IMR-90 (cell line): ENCODE results near the gene TIMM44. TPM values are rescaled to one million over a fixed set of nuclear protein-coding genes. Genes with fewer than 3 reads are reported as not detected.

Experiments
- ATAC-seq: fragments of 200-7000 bp; cut with Tn5 transposase; 2 replicates; pipeline ENCODE4 v1.9.1; 2020; ENCODE audit warnings: low read depth, mild to moderate bottlenecking, moderate library complexity
- BruUV-seq: library from RNA; stranded (reverse); fragments of 400-500 nt; replicated peaks from 2 replicates; lab custom pipeline; 2021; lab: Mats Ljungman, UMichigan
- CTCF ChIA-PET: fragments of 300-600 bp; formaldehyde crosslinking; extraction: SDS; loops from one replicate; lab custom pipeline; 2021; ENCODE audit warnings: antibody characterized with exemption; lab: Yijun Ruan, JAX
- POLR2A ChIA-PET: fragments of 300-600 bp; sonication (Branson Sonifier 250); formaldehyde crosslinking; loops from one replicate; lab custom pipeline; 2022; ENCODE audit warnings: antibody characterized with exemption; ENCODE audit not compliant: unreplicated experiment; lab: Charles Lee
- DNase-seq: peaks from one replicate; pipeline ENCODE4 v3.0.0; 2013
- H2AFZ ChIP-seq: replicated peaks from 2 replicates; pipeline ENCODE3; 2013; ENCODE audit warnings: low read length, mild to moderate bottlenecking; ENCODE audit not compliant: poor library complexity
- H2AK5ac ChIP-seq: 2 replicates; pipeline ENCODE4 v1.6.1; 2013; ENCODE audit warnings: low read depth, low read length, inconsistent platforms
- H2AK9ac ChIP-seq: replicated peaks from 2 replicates; pipeline ENCODE3; 2013; ENCODE audit warnings: mild to moderate bottlenecking, low read depth, low read length, moderate library complexity; ENCODE audit not compliant: poor library complexity
- H2BK120ac ChIP-seq: 2 replicates; pipeline ENCODE4 v1.6.1; 2013; ENCODE audit warnings: low read depth, low read length, inconsistent platforms
- H2BK15ac ChIP-seq: 3 replicates; pipeline ENCODE4 v1.6.1; 2013; ENCODE audit warnings: low read depth, low read length, inconsistent platforms
- H2BK20ac ChIP-seq: 2 replicates; pipeline ENCODE4 v1.6.1; 2013; ENCODE audit warnings: low read depth, mild to moderate bottlenecking, inconsistent platforms, low read length, moderate library complexity
- H2BK5ac ChIP-seq: 2 replicates; pipeline ENCODE4 v1.6.1; 2013; ENCODE audit warnings: mild to moderate bottlenecking, low read depth, low read length, inconsistent platforms; ENCODE audit not compliant: poor library complexity, severe bottlenecking
- H3K14ac ChIP-seq: replicated peaks from 2 replicates; pipeline ENCODE4 v1.6.1; 2013; ENCODE audit warnings: low read depth, low read length, inconsistent platforms
- H3K18ac ChIP-seq: 2 replicates; pipeline ENCODE4 v1.6.1; 2013; ENCODE audit warnings: low read depth, low read length, control low read depth
- H3K23ac ChIP-seq: 2 replicates; pipeline ENCODE4 v1.6.1; 2013; ENCODE audit warnings: low read depth, low read length, inconsistent platforms
- H3K27ac ChIP-seq: 2 replicates; pipeline ENCODE4 v1.5.1; 2013; ENCODE audit warnings: mild to moderate bottlenecking, control low read depth, low read length; ENCODE audit not compliant: insufficient read depth
- H3K27me3 ChIP-seq: 2 replicates; pipeline ENCODE4 v1.6.1; 2013; ENCODE audit warnings: low read length; ENCODE audit not compliant: control insufficient read depth, insufficient read depth
- H3K36me3 ChIP-seq: 2 replicates; pipeline ENCODE4 v1.6.1; 2013; ENCODE audit warnings: low read length, mixed read lengths; ENCODE audit not compliant: control insufficient read depth, insufficient read depth
- H3K4ac ChIP-seq: 2 replicates; pipeline ENCODE4 v1.6.1; 2013; ENCODE audit warnings: low read depth, low read length, inconsistent platforms
- H3K4me1 ChIP-seq: 2 replicates; pipeline ENCODE4 v1.6.1; 2013; ENCODE audit warnings: low read length, mixed read lengths; ENCODE audit not compliant: control insufficient read depth, insufficient read depth
- H3K4me2 ChIP-seq: 2 replicates; pipeline ENCODE4 v1.6.1; 2013; ENCODE audit warnings: low read depth, mild to moderate bottlenecking, control low read depth, low read length, moderate library complexity
- H3K4me3 ChIP-seq: 2 replicates; pipeline ENCODE4 v1.5.1; 2013; ENCODE audit warnings: low read depth, mild to moderate bottlenecking, control low read depth, low read length, moderate library complexity; ENCODE audit not compliant: insufficient read depth
- H3K56ac ChIP-seq: 2 replicates; pipeline ENCODE4 v1.6.1; 2013; ENCODE audit warnings: low read length, inconsistent platforms; ENCODE audit not compliant: insufficient read depth; ENCODE audit errors: extremely low read depth
- H3K79me1 ChIP-seq, 2 experiments: 2 replicates each; pipeline ENCODE4 v1.6.1; 2013; ENCODE audit warnings: low read length in 2 of 2, inconsistent platforms in 1 of 2, low read depth in 1 of 2
- H3K9ac ChIP-seq: 2 replicates; pipeline ENCODE4 v1.6.1; 2013; ENCODE audit warnings: low read depth, low read length, control low read depth
- H3K9me1 ChIP-seq: 2 replicates; pipeline ENCODE4 v1.6.1; 2013; ENCODE audit warnings: low read length, inconsistent platforms; ENCODE audit not compliant: insufficient read depth
- H3K9me3 ChIP-seq: 2 replicates; pipeline ENCODE4 v1.6.1; 2013; ENCODE audit warnings: low read length; ENCODE audit not compliant: control insufficient read depth, insufficient read depth
- H4K20me1 ChIP-seq: 2 replicates; pipeline ENCODE4 v1.6.1; 2013; ENCODE audit warnings: low read length, inconsistent platforms; ENCODE audit not compliant: insufficient read depth
- H4K5ac ChIP-seq: 2 replicates; pipeline ENCODE4 v1.6.1; 2013; ENCODE audit warnings: mild to moderate bottlenecking, low read depth, low read length, control low read depth
- H4K8ac ChIP-seq, 2 experiments: 2 replicates each; pipeline ENCODE4 v1.6.1; 2013; ENCODE audit warnings: low read depth in 2 of 2, low read length in 2 of 2, control low read depth in 1 of 2, inconsistent platforms in 1 of 2
- H4K91ac ChIP-seq: 2 replicates; pipeline ENCODE4 v1.6.1; 2013; ENCODE audit warnings: low read depth, low read length, inconsistent platforms; ENCODE audit not compliant: insufficient read depth
- CEBPB ChIP-seq: IDR thresholded peaks from 2 replicates; pipeline ENCODE4 v1.6.1; 2012; ENCODE audit warnings: low read depth, low read length, improper control_type of control experiment
- CTCF ChIP-seq: conservative IDR thresholded peaks from 2 replicates; pipeline ENCODE4 v1.5.1; 2012; ENCODE audit warnings: mild to moderate bottlenecking, low read depth, low read length, improper control_type of control experiment
- ELK1 ChIP-seq: fragments of 150-350 bp; IDR thresholded peaks from 2 replicates; pipeline ENCODE4 v1.6.1; 2016; ENCODE audit warnings: low read depth, mild to moderate bottlenecking, low read length, moderate library complexity, borderline replicate concordance
- FOS ChIP-seq: fragments of 150-350 bp; IDR thresholded peaks from 2 replicates; pipeline ENCODE4 v1.6.1; 2016; ENCODE audit warnings: low read depth, low read length
- RAD21 ChIP-seq: IDR thresholded peaks from 2 replicates; pipeline ENCODE4 v1.6.1; 2012; ENCODE audit warnings: low read length, improper control_type of control experiment
- SMC3 ChIP-seq: fragments of 150-350 bp; IDR thresholded peaks from 2 replicates; pipeline ENCODE4 v1.6.1; 2016; ENCODE audit warnings: low read depth, mild to moderate bottlenecking, antibody characterized with exemption, low read length, moderate library complexity
- USF2 ChIP-seq: fragments of 150-350 bp; IDR thresholded peaks from 2 replicates; pipeline ENCODE4 v1.6.1; 2017; ENCODE audit warnings: mild to moderate bottlenecking, antibody characterized with exemption, low read length, low read depth
- WGBS, 2 experiments: methylation state at CpG; one replicate each; pipeline versions ENCODE4 v1.1.5 to v1.1.7; 2013; ENCODE audit warnings: missing lambda C conversion rate in 2 of 2; ENCODE audit not compliant: insufficient read length in 1 of 2; ENCODE audit errors: extremely low coverage in 2 of 2; 5-methylcytosine and 5-hydroxymethylcytosine counted together
- dilution Hi-C: fragments of 300-500 bp; cut with HindIII; formaldehyde crosslinking; loops from one replicate; pipeline ENCODE4 v1.14.3; 2018; ENCODE audit warnings: low sequenced_read_pairs; ENCODE audit not compliant: unreplicated experiment
- in situ Hi-C: fragments of 300-500 bp; cut with MboI; formaldehyde crosslinking; loops from 3 replicates; pipeline ENCODE4 v1.14.3; 2019; ENCODE audit warnings: low sequenced_read_pairs, inconsistent platforms, mixed read lengths
- intact Hi-C: fragments of 100-400 bp; cut with micrococcal nuclease; formaldehyde crosslinking; loops from 2 replicates; pipeline ENCODE4 v1.10.0; 2022
- polyA plus RNA-seq, 3 experiments: library from polyadenylated mRNA; depleted of rRNA; stranded (reverse); fragments of >200 nt; gene quantifications; 2 replicates each; pipeline ENCODE4 v1.2.3, GENCODE V29; 2012; ENCODE audit warnings: low replicate concordance in 1 of 3
- total RNA-seq: library from RNA; depleted of rRNA; stranded (reverse); fragments of >200 nt; gene quantifications from 2 replicates; pipeline ENCODE4 v1.2.3, GENCODE V29; 2012

Gene TIMM44
- total and polyA plus RNA-seq, 2 of the 4 experiments (the other 2 are of a cell fraction) = 37.6 to 52.3 TPM

- TF ChIP-seq RAD21 = no peak
Observed at GRCh38 chr19:7910321-7911161, 32.9 kb downstream of the TIMM44 start (continued).

- Histone ChIP-seq H3K23ac (no peak overlapping the region), H3K4me1 (peaks cover 6% of the 10 kb centered on the region), H3K4me3 (no peak overlapping the region), H3K4me2 (no peak overlapping the region), H3K18ac (no peak overlapping the region), H3K9me3 (no peaks in the 10 kb centered on the region), H3K9ac (no peak overlapping the region), H3K56ac (no peak overlapping the region), H4K91ac (no peak overlapping the region), H4K8ac (no peak overlapping the region), H3K27me3 (no peaks in the 10 kb centered on the region; the same call in 1 of the 2 replicates), H3K14ac (no peak overlapping the region), H2BK15ac (no peak overlapping the region), H2AFZ (no peak overlapping the region), H2AK9ac (no peak overlapping the region), H3K79me1 (peaks cover 7 to 33% of the 10 kb centered on the region in 2 experiments; a peak in 3 of 4 replicates), H2BK120ac (no peak overlapping the region), H3K4ac (no peak overlapping the region), H2AK5ac (no peak overlapping the region), H2BK20ac (no peak overlapping the region), H3K36me3 (peaks cover 34% of the 10 kb centered on the region), H2BK5ac (no peak overlapping the region), H4K20me1 (peaks cover 45% of the 10 kb centered on the region), H4K5ac (no peak overlapping the region), H3K9me1 (peaks cover 4% of the 10 kb centered on the region; the same call in 1 of the 2 replicates), H3K27ac (no peak overlapping the region)
- ChIA-PET CTCF (no interaction called here), POLR2A (no interaction called here)
- DNase-seq (no peak), ATAC-seq (no peak)
- dilution Hi-C loops = no loop called here
- no CpG with 5 or more reads among the region's 21 CpGs for WGBS, 2 experiments
- no peak for TF ChIP-seq SMC3
- no peak for TF ChIP-seq CTCF
- no peak for TF ChIP-seq CEBPB
- TF ChIP-seq USF2 = no peak
- TF ChIP-seq ELK1 = no peak
- TF ChIP-seq FOS = no peak
- in situ Hi-C loops = no loop called here
- intact Hi-C loops = no loop called here
- BruUV-seq = no TSS peak
Observed at GRCh38 chr19:7909471-7910067, 33.9 kb downstream of the TIMM44 start.
